SK-N-SH treated with all-trans-retinoic acid at 6 μM for 48 hours (cell line): Measurements from ENCODE around the gene NXPH2.

Experiments used
- POU6F1 ChIP-seq: fragments of 250-450 bp; sonication (Bioruptor Pico); IDR thresholded peaks from 2 replicates; pipeline ENCODE4 v1.8.0; 2021; ENCODE audit warnings: low read depth, mild to moderate bottlenecking, moderate library complexity, borderline replicate concordance
- TCF4 ChIP-seq: fragments of 250-450 bp; sonication (Bioruptor Pico); IDR thresholded peaks from 2 replicates; pipeline ENCODE4 v1.8.0; 2021; ENCODE audit warnings: mild to moderate bottlenecking, moderate library complexity, borderline replicate concordance

GRCh38 chr2:138818556-138818955 lies 38.4 kb upstream of the NXPH2 start:
- TF ChIP-seq POU6F1 (CRISPR knock-in tag) = no peak
- TF ChIP-seq TCF4 (CRISPR knock-in tag) = no peak
